CD4-positive, alpha-beta T cell treated with Interleukin-4 for 4 hours (primary cell): Measurements from ENCODE around the gene CAB39L.

Experiments
- DNase-seq: peaks from one replicate; pipeline ENCODE4 v3.0.0-alpha.2; 2020

CAB39L gene

GRCh38 chr13:49271264-49271663 lies 172.6 kb downstream of the CAB39L start:
- DNase-seq, result no peak

- no peak for DNase-seq
Measured at GRCh38 chr13:49265822-49266221, 178.0 kb downstream of the CAB39L start.

DNA sequence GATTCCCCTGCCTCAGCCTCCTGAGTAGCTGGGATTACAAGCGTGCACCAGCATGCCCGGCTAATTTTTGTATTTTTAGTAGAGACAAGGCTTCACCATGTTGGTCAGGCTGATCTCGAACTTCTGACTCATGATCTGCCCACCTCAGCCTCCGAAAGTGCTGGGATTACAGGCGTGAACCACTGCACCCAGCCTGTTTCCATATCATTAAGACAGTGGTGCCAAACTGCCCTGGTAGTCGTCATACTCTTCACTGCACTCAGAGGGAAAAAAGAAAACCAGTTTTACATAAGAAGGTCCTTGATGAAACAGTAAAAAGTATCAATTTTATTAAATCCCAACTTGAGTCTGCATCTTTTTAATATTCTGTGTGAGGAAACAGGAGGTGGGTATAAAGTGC lies 181.2 kb downstream of the CAB39L start:
- no peak for DNase-seq

- DNase-seq, result no peak
Measured at GRCh38 chr13:49259586-49259985, 184.3 kb downstream of the CAB39L start.
